ENCODE results near the gene TRABD2B.

Gene TRABD2B

DNA sequence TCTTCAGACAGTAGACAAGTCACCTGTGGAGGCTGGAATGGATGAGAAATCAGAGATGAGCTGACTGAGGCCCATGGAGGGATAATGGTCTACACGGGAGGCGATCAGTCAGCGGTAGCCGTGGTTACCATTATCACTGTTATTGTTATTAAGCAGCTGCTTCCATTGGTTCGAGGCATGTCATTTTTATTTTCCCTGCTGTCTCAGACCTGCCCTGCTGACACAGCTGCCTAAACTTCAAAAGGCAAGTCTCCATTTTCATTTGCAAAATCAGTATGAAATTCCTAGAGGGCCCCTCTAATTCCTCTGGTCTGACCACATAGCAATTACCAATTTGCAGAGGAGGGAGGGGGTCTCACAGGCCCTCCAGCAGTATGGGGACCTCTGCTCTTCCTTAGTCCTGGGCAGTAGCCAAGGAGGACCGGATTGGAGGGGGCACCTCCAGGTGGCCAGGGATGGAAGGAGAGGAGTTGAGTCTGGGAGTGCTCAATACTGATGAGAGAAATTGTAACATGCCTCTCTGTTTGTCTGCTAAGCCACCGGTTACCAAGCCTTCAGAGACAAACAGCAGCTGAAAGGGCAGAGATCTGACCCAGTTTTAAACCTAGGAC, 184.2 kb downstream of the TRABD2B start:
- no peak for TF ChIP-seq ZFX (IDR thresholded peaks at IDR 0.05)
- TF ChIP-seq, protein P1, sequence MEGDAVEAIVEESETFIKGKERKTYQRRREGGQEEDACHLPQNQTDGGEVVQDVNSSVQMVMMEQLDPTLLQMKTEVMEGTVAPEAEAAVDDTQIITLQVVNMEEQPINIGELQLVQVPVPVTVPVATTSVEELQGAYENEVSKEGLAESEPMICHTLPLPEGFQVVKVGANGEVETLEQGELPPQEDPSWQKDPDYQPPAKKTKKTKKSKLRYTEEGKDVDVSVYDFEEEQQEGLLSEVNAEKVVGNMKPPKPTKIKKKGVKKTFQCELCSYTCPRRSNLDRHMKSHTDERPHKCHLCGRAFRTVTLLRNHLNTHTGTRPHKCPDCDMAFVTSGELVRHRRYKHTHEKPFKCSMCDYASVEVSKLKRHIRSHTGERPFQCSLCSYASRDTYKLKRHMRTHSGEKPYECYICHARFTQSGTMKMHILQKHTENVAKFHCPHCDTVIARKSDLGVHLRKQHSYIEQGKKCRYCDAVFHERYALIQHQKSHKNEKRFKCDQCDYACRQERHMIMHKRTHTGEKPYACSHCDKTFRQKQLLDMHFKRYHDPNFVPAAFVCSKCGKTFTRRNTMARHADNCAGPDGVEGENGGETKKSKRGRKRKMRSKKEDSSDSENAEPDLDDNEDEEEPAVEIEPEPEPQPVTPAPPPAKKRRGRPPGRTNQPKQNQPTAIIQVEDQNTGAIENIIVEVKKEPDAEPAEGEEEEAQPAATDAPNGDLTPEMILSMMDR (conservative IDR thresholded peaks at IDR 0.05) = no peak
- no peak overlapping the region for H3K27ac ChIP-seq

DNA sequence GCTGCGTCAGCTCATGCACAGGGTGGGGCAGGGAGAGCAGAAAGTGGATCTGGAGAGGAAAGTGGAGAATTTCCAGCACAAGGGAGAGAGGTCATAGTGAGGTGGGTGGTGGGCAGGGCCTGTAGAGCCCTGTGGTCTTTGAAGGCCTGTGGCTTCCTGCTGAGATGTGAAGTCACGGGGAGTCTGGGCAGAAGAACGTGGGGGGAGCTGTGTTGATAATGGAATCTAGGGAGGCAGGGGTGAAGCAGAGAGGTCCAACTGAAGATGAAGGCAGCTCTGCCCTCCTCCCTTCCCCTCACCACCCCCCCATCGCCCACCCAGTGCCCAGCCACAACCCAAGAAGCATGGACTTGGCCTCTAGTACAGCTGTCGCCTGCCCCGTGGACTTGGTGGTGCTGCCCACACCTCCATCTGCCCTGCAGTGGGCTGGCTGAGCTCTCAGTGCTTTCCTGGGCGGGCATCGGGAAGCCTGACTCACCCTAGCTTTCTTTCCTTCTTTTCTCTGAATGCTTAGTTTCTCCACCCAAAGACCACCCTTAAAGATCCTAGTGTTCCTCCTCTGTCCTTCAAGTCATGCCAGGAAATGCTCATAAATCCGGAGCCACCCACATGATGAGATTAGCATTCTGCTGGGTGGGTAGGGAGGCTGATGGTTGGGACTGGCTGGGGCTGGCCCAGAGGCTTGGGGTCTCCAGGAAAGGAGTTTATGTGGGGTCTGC, 186.1 kb downstream of the TRABD2B start:
- no peak overlapping the region for H3K27ac ChIP-seq
- TF ChIP-seq ZFX (IDR thresholded peaks at IDR 0.05) = no peak
- TF ChIP-seq, protein P1 (conservative IDR thresholded peaks at IDR 0.05) = no peak

DNA sequence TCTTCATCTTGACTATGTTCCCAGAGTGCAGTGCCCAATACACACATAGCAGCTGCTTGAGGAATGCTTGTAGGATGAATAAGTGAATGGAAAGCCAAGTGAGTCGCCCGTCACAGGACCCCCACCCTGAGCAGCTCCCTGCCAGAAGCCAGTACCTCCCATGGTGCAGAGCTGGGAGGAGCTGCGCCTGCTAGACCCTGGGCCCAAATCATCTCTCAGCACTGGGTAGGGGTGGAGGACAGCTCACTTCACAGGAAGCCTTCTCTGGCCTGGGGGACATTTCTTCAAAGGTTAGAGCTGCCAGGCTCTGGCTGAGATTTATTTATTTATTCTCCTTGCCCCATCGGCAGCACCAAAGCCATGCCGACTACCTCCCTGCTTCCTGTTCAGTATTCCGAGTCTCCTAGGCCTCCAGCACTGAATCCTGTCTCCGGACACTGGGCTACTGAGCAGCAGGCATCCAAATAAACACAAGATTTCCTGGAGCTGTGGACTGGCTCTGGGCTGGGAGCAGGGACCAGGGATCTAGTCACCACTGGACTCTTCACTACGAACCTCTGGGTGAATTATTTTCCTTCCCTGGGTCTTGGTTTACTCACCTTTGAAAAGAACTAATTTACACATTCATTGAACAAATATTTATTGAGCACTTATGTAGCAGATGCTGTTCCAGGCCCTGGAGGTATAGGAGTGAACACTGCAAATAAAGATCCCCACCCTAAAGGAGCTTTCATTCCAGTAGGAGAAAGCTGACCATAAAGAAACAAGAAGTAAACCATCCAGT, 187.7 kb downstream of the TRABD2B start:
- TF ChIP-seq, protein P1 (conservative IDR thresholded peaks at IDR 0.05) = no peak
- no peak for TF ChIP-seq ZFX (IDR thresholded peaks at IDR 0.05)

DNA sequence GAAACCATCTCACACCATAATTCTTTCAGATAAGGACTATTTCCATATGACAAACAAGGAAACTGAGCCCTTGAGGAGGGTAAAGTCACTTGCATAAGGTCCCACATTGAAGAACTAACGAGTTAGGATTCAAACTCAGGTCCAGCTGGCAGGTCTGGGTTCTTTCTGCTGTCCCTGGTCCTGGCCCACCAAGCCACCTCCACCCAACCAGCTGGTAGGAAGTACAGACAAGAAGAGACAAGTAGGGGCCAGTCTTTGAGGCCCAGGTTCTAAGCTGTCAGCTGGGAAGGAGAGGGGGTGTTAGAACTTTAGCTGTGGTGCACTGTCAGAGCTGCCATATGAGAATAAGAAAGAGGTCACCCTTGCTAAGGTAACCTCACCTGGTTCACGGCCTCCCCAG, 188.6 kb downstream of the TRABD2B start:
- TF ChIP-seq, protein P1 (conservative IDR thresholded peaks at IDR 0.05) = no peak
- no peak for TF ChIP-seq ZFX (IDR thresholded peaks at IDR 0.05)
- H3K27ac ChIP-seq = no peak overlapping the region

More for the DNA sequence above, 187.7 kb downstream of the TRABD2B start:
- H3K27ac ChIP-seq = no peak overlapping the region

DNA sequence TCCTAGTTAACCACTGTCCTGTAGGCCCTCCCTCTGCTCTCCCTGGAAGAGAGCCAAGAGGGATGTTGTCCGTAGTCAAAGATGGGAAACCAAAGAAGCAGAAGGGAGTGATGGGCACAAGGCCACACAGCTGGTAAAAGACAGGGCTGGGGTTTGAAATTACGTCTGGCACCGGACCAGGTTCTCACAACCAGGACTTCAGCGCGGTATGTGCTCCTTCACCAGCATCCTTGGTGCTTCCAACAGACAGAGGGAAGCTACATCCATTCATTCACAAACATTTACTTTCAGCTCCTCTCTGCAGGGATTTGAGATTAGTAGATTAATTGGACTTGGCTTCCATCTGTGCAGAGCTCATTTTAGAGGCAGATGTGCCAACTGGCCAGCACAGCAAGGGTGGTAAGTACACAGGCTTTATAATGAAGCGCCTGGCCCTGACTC, 191.2 kb downstream of the TRABD2B start:
- no peak for TF ChIP-seq ZFX (IDR thresholded peaks at IDR 0.05)
- TF ChIP-seq, protein P1 (conservative IDR thresholded peaks at IDR 0.05) = no peak
- H3K27ac ChIP-seq = no peak overlapping the region

DNA sequence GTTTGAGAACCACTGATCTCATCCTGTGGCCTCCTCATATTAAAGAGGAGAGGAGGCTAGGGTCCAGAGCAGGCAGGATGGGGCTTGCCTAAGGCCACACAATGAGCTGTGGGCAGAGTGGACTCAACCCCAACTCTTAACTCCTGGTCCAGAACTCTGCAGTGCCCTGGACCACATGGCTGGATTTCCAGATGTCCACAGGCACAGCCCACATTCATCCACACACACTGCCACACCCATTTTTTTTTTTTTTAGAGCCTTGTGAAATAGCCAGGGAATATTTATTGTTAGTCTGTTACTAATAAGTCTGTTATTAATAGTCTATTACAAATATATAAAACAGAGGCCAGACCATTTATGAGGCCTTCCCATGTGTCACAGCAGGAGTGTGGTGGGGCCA, 192.2 kb downstream of the TRABD2B start:
- no peak overlapping the region for H3K27ac ChIP-seq
- TF ChIP-seq, protein P1 (conservative IDR thresholded peaks at IDR 0.05) = no peak
- no peak for TF ChIP-seq ZFX (IDR thresholded peaks at IDR 0.05)

Data from C4-2B (cell line).